SU-DHL-6 (cell line): ENCODE results near the gene SPESP1.

Experiments used
- H2AFZ ChIP-seq: fragments of 200-600 bp; sonication (generic); 2 replicates; pipeline ENCODE4 v1.6.1; 2014; ENCODE audit warnings: low read depth, mild to moderate bottlenecking, moderate library complexity, mixed read lengths, antibody characterized with exemption, low read length; ENCODE audit not compliant: severe bottlenecking
- H3F3A ChIP-seq: fragments of 200-600 bp; shearing (Covaris generic); 2 replicates; pipeline ENCODE4 v1.6.0; 2016; ENCODE audit warnings: antibody characterized with exemption, mild to moderate bottlenecking; ENCODE audit not compliant: insufficient read depth
- H3K27ac ChIP-seq: fragments of 200-600 bp; sonication (generic); 2 replicates; pipeline ENCODE4 v1.5.1; 2016; ENCODE audit warnings: low read depth, mild to moderate bottlenecking, low read length, moderate library complexity, mixed read lengths
- H3K27me3 ChIP-seq: fragments of 200-600 bp; sonication (generic), shearing (Covaris generic); 2 replicates; pipeline ENCODE4 v1.6.0; 2014; ENCODE audit warnings: mild to moderate bottlenecking, low read length
- H3K36me3 ChIP-seq: fragments of 200-600 bp; sonication (generic); 2 replicates; pipeline ENCODE4 v1.6.1; 2014; ENCODE audit warnings: mild to moderate bottlenecking, low read length, mixed read lengths
- H3K4me2 ChIP-seq: fragments of 300-600, 200-600 bp; shearing (Covaris generic), sonication (generic); 2 replicates; pipeline ENCODE4 v1.6.0; 2014; ENCODE audit warnings: low read length, low read depth, mild to moderate bottlenecking; ENCODE audit not compliant: poor library complexity, severe bottlenecking
- H3K4me3 ChIP-seq: fragments of 200-600 bp; sonication (generic); 2 replicates; pipeline ENCODE4 v1.5.1; 2014; ENCODE audit warnings: antibody characterized with exemption, low read length, mild to moderate bottlenecking, mixed read lengths; ENCODE audit not compliant: insufficient read depth, poor library complexity, severe bottlenecking
- H3K79me2 ChIP-seq: fragments of 200-600 bp; sonication (generic); 2 replicates; pipeline ENCODE4 v1.6.1; 2014; ENCODE audit warnings: mild to moderate bottlenecking, low read length, moderate library complexity; ENCODE audit not compliant: insufficient read depth
- H3K9ac ChIP-seq: fragments of 200-600 bp; sonication (generic); 2 replicates; pipeline ENCODE4 v1.7.0; 2014; ENCODE audit warnings: mild to moderate bottlenecking, low read length
- H3K9me2 ChIP-seq: fragments of 200-600 bp; sonication (generic); replicated peaks from 2 replicates; pipeline ENCODE4 v1.6.1; 2014; ENCODE audit warnings: low read length; ENCODE audit not compliant: insufficient read depth
- H3K9me3 ChIP-seq: fragments of 200-600 bp; sonication (generic); 2 replicates; pipeline ENCODE4 v1.6.1; 2014; ENCODE audit warnings: low read length, mixed read lengths; ENCODE audit not compliant: insufficient read depth
- H4K20me1 ChIP-seq: fragments of 200-600 bp; sonication (generic); 2 replicates; pipeline ENCODE4 v1.6.1; 2014; ENCODE audit warnings: low read depth, mild to moderate bottlenecking, antibody characterized with exemption, low read length, moderate library complexity, mixed read lengths
- EZH2phosphoT487 ChIP-seq: fragments of 200-600 bp; sonication (generic), shearing (Covaris generic); conservative IDR thresholded peaks from 2 replicates; pipeline ENCODE4 v1.6.1; 2018; ENCODE audit warnings: mild to moderate bottlenecking, antibody characterized with exemption, low read length, moderate library complexity, mixed read lengths
- TF ChIP-seq, protein P1 (sequence below): fragments of 200-600 bp; sonication (generic); IDR thresholded peaks from one replicate; pipeline ENCODE4 v1.5.1; 2017; ENCODE audit warnings: antibody characterized with exemption, mild to moderate bottlenecking, low read length, moderate library complexity; ENCODE audit not compliant: insufficient read depth, poor library complexity, severe bottlenecking

Gene SPESP1

GRCh38 chr15:68933001-68933400 lies 2.7 kb downstream of the SPESP1 start:
- H2AFZ ChIP-seq, result no peak overlapping the region
- no peaks in the 10 kb centered on the region for H3K36me3 ChIP-seq
- H3K4me2 ChIP-seq, result no peak overlapping the region
- H3K27me3 ChIP-seq, result no peaks in the 10 kb centered on the region
- H3K9me2 ChIP-seq, result no peaks in the 10 kb centered on the region
- no peaks in the 10 kb centered on the region for H3F3A ChIP-seq
- TF ChIP-seq, protein P1, sequence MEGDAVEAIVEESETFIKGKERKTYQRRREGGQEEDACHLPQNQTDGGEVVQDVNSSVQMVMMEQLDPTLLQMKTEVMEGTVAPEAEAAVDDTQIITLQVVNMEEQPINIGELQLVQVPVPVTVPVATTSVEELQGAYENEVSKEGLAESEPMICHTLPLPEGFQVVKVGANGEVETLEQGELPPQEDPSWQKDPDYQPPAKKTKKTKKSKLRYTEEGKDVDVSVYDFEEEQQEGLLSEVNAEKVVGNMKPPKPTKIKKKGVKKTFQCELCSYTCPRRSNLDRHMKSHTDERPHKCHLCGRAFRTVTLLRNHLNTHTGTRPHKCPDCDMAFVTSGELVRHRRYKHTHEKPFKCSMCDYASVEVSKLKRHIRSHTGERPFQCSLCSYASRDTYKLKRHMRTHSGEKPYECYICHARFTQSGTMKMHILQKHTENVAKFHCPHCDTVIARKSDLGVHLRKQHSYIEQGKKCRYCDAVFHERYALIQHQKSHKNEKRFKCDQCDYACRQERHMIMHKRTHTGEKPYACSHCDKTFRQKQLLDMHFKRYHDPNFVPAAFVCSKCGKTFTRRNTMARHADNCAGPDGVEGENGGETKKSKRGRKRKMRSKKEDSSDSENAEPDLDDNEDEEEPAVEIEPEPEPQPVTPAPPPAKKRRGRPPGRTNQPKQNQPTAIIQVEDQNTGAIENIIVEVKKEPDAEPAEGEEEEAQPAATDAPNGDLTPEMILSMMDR, result no peak
- TF ChIP-seq EZH2phosphoT487, result no peak
- H3K9ac ChIP-seq, result no peak overlapping the region
- no peaks in the 10 kb centered on the region for H3K9me3 ChIP-seq
- no peak overlapping the region for H3K4me3 ChIP-seq
- H3K79me2 ChIP-seq, result no peaks in the 10 kb centered on the region
- H4K20me1 ChIP-seq, result no peaks in the 10 kb centered on the region
- H3K27ac ChIP-seq, result no peak overlapping the region

GRCh38 chr15:68934341-68934740 lies 4.0 kb downstream of the SPESP1 start:
- H2AFZ ChIP-seq, result no peak overlapping the region
- no peaks in the 10 kb centered on the region for H3F3A ChIP-seq
- no peaks in the 10 kb centered on the region for H3K36me3 ChIP-seq
- no peaks in the 10 kb centered on the region for H4K20me1 ChIP-seq
- H3K4me3 ChIP-seq, result no peak overlapping the region
- no peaks in the 10 kb centered on the region for H3K9me2 ChIP-seq
- H3K27me3 ChIP-seq, result no peaks in the 10 kb centered on the region
- H3K79me2 ChIP-seq, result no peaks in the 10 kb centered on the region
- H3K9me3 ChIP-seq, result no peaks in the 10 kb centered on the region
- H3K27ac ChIP-seq, result no peak overlapping the region
- no peak overlapping the region for H3K4me2 ChIP-seq
- TF ChIP-seq EZH2phosphoT487, result no peak
- no peak overlapping the region for H3K9ac ChIP-seq

- Histone ChIP-seq H3K9ac (no peak overlapping the region), H3K27me3 (no peaks in the 10 kb centered on the region), H3K79me2 (no peaks in the 10 kb centered on the region), H3K36me3 (no peaks in the 10 kb centered on the region), H3F3A (no peaks in the 10 kb centered on the region), H3K4me3 (no peak overlapping the region), H3K27ac (no peak overlapping the region), H3K4me2 (no peak overlapping the region), H4K20me1 (no peaks in the 10 kb centered on the region), H3K9me2 (no peaks in the 10 kb centered on the region), H3K9me3 (no peaks in the 10 kb centered on the region), H2AFZ (no peak overlapping the region)
- TF ChIP-seq, protein P1, result no peak
- no peak for TF ChIP-seq EZH2phosphoT487
Observed at GRCh38 chr15:68935400-68935937, 5.1 kb downstream of the SPESP1 start.

DNA sequence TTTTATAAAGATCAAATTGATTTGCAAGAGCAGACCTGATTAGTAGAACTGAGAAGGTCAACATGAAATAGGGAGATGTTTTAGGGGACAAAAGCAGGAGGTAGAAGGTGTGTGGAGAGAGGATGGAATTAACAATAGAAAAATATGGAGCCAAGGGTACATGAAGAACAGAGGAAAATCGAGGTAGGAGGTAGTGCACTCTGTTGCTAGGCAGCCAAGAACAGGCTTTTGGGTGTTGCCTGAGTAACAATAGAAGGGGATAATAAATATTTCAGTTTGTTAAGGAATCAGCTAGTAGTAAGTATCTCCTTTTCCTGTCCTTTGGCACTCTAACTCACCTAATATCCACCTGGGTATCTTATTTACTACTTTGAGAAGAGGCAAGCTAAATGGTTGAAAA lies 9.2 kb downstream of the SPESP1 start:
- H3K4me2 ChIP-seq, result no peak overlapping the region
- TF ChIP-seq, protein P1, result no peak
- no peak for TF ChIP-seq EZH2phosphoT487
- H3K9ac ChIP-seq, result no peak overlapping the region
- no peak overlapping the region for H2AFZ ChIP-seq
- H3K9me2 ChIP-seq, result no peaks in the 10 kb centered on the region
- no peaks in the 10 kb centered on the region for H3K27me3 ChIP-seq
- H3K36me3 ChIP-seq, result no peaks in the 10 kb centered on the region
- H3K4me3 ChIP-seq, result no peak overlapping the region
- H4K20me1 ChIP-seq, result no peaks in the 10 kb centered on the region
- H3K9me3 ChIP-seq, result no peaks in the 10 kb centered on the region
- no peaks in the 10 kb centered on the region for H3K79me2 ChIP-seq
- no peaks in the 10 kb centered on the region for H3F3A ChIP-seq
- no peak overlapping the region for H3K27ac ChIP-seq
